WTC11 (cell line): ENCODE measurements around the gene NWD2. TPM values are rescaled to one million over a fixed set of nuclear protein-coding genes. Genes with fewer than 3 reads are reported as not detected.
"Not testable (repeated sequence)": the region's sequence is repeated elsewhere in the genome, so short reads cannot be mapped to it uniquely, and the experiment has no call there.

Experiments
- ATAC-seq: fragments of 200-7000 bp; cut with Tn5 transposase; 2 replicates; pipeline ENCODE4 v1.10.0; 2021; ENCODE audit warnings: mild to moderate bottlenecking, moderate library complexity
- Bru-seq: library from RNA; stranded (reverse); fragments of 400-500 nt; gene quantifications from one replicate; lab custom pipeline; 2021; lab: Mats Ljungman, UMichigan
- CTCF ChIA-PET: fragments of 300-600 bp; sonication (Branson Sonifier 250); formaldehyde crosslinking; loops from one replicate; lab custom pipeline; 2021; ENCODE audit warnings: antibody characterized with exemption; lab: Charles Lee
- POLR2A ChIA-PET: fragments of 350-600 bp; sonication (Branson Sonifier 250); formaldehyde crosslinking; loops from one replicate; lab custom pipeline; 2021; ENCODE audit warnings: antibody characterized with exemption; lab: Charles Lee
- DNase-seq: peaks from one replicate; pipeline ENCODE4 v3.0.0; 2021; ENCODE audit warnings: low spot score
- H3K27ac Mint-ChIP-seq: 2 replicates; pipeline ENCODE4 v1.8.0; 2021; ENCODE audit warnings: mixed read lengths
- H3K27me3 Mint-ChIP-seq: 2 replicates; pipeline ENCODE4 v1.8.0; 2021; ENCODE audit warnings: low read depth, mild to moderate bottlenecking, moderate library complexity, mixed read lengths
- H3K36me3 Mint-ChIP-seq: 2 replicates; pipeline ENCODE4 v1.8.0; 2021; ENCODE audit warnings: mixed read lengths
- H3K4me1 Mint-ChIP-seq: 2 replicates; pipeline ENCODE4 v1.8.0; 2022; ENCODE audit warnings: mixed read lengths
- H3K4me3 Mint-ChIP-seq: 2 replicates; pipeline ENCODE4 v1.8.0; 2021; ENCODE audit warnings: mild to moderate bottlenecking, moderate library complexity, mixed read lengths
- H3K9me3 Mint-ChIP-seq: 2 replicates; pipeline ENCODE4 v1.8.0; 2021; ENCODE audit warnings: mixed read lengths
- EMX1 ChIP-seq: fragments of 250-450 bp; sonication (Bioruptor Pico); IDR thresholded peaks from 2 replicates; pipeline ENCODE4 v1.8.0; 2021; ENCODE audit warnings: mild to moderate bottlenecking
- FOXJ3 ChIP-seq: sonication (generic); formaldehyde crosslinking; IDR thresholded peaks from 2 replicates; pipeline ENCODE4 v1.9.0; 2021; ENCODE audit warnings: missing genetic modification reagents, mild to moderate bottlenecking, borderline replicate concordance
- FOXP1 ChIP-seq: sonication (generic); formaldehyde crosslinking; IDR thresholded peaks from 2 replicates; pipeline ENCODE4 v1.8.0; 2022; ENCODE audit warnings: missing genetic modification reagents, mild to moderate bottlenecking, moderate library complexity, borderline replicate concordance
- MYBL2 ChIP-seq: sonication (generic); formaldehyde crosslinking; IDR thresholded peaks from 2 replicates; pipeline ENCODE4 v1.8.1; 2023; ENCODE audit warnings: mild to moderate bottlenecking, moderate library complexity, missing genetic modification reagents
- NFE2L1 ChIP-seq: sonication (generic); formaldehyde crosslinking; IDR thresholded peaks from 2 replicates; pipeline ENCODE4 v1.8.1; 2023; ENCODE audit warnings: missing genetic modification reagents
- SMAD4 ChIP-seq: sonication (generic); formaldehyde crosslinking; IDR thresholded peaks from 2 replicates; pipeline ENCODE4 v1.8.0; 2022; ENCODE audit warnings: mild to moderate bottlenecking, missing genetic modification reagents
- SP1 ChIP-seq: sonication (generic); formaldehyde crosslinking; conservative IDR thresholded peaks from 2 replicates; pipeline ENCODE4 v1.8.1; 2022; ENCODE audit warnings: missing genetic modification reagents
- TCF7 ChIP-seq: sonication (generic); formaldehyde crosslinking; IDR thresholded peaks from 2 replicates; pipeline ENCODE4 v1.8.0; 2022; ENCODE audit warnings: mild to moderate bottlenecking, low read depth, missing genetic modification reagents, moderate library complexity
- long read RNA-seq, 3 experiments: library from RNA in 1 of 3; library from capped mRNA in 1 of 3; library from polyadenylated mRNA in 1 of 3; unstranded in 2 of 3; stranded (forward) in 1 of 3; transcript quantifications; one replicate each; pipeline ENCODE4 v2.0.0, GENCODE V29; 2021
- total RNA-seq: library from RNA; stranded (reverse); gene quantifications from 3 replicates; pipeline ENCODE4 v1.2.3, GENCODE V29; 2021
- TF ChIP-seq, protein P1 (sequence below): fragments of 250-450 bp; sonication (Bioruptor Pico); conservative IDR thresholded peaks from 2 replicates; pipeline ENCODE4 v1.9.0; 2021; ENCODE audit warnings: mild to moderate bottlenecking
- TF ChIP-seq, protein P2 (sequence below): sonication (generic); formaldehyde crosslinking; IDR thresholded peaks from 2 replicates; pipeline ENCODE4 v1.8.1; 2023; ENCODE audit warnings: mild to moderate bottlenecking, moderate library complexity, missing genetic modification reagents

Gene NWD2, protein sequence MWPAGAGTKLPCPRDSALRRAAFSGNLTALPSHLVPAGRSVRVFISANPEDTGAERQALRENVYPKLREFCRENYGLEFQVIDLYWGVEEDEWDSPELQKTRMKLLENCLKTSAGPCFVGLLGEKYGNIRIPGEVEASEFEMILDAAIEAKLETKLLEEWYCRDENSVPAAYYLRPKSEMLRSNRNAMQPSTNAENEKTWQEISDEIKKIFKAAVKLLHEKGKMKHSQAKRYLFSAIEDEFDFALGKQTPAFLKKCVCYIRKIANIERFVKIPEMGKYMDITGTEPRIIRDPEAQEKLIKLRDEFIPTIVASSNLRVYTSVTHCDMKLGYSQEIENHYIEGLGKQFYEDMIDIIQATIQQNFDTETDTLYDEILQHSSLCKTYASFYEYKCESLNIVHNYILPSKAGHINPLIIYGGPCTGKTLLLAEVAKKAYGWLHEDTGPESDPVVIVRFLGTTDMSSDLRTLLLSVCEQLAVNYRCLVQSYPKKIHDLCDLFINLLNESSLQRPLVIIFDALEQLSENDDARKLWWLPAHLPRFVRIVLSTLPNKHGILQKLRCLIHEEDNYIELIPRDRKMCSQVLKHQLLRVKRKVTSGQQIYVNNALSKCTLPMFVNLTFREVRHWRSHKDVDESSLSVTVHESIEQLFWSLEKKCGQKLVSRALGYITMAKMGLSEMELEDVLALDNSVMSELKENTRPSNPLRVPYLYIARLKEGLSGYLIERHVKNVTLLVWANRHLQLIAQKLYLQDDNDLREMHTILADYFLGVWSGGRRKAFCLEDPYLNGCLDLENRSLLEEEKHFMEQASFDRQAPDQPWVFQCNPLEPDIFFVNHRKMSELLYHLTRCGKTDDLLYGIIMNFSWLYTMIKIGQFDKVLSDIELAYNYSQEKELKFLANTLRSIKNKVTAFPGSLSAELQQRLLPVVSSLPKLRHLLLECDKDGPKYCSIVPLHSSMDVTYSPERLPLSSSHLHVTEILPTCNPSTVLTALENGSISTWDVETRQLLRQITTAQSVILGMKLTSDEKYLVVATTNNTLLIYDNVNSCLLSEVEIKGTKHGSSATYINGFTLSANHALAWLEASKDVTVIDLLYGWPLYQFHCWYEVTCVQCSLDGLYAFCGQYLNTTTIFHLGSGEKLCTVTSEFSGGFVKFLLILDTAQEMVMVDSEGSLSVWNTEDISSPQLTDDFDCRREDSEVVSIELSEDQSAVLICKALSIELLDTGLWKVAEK (N-terminal part only)
- total RNA-seq (0.05 to 0.07 TPM in 2 of 3 replicates, not detected in the other), Bru-seq, nascent RNA (percentile 7 among the genes with signal in this experiment)
- long read RNA-seq, experiment 1: 0 reads
- long read RNA-seq, experiment 2: 0 reads
- long read RNA-seq, experiment 3: 0 reads

DNA sequence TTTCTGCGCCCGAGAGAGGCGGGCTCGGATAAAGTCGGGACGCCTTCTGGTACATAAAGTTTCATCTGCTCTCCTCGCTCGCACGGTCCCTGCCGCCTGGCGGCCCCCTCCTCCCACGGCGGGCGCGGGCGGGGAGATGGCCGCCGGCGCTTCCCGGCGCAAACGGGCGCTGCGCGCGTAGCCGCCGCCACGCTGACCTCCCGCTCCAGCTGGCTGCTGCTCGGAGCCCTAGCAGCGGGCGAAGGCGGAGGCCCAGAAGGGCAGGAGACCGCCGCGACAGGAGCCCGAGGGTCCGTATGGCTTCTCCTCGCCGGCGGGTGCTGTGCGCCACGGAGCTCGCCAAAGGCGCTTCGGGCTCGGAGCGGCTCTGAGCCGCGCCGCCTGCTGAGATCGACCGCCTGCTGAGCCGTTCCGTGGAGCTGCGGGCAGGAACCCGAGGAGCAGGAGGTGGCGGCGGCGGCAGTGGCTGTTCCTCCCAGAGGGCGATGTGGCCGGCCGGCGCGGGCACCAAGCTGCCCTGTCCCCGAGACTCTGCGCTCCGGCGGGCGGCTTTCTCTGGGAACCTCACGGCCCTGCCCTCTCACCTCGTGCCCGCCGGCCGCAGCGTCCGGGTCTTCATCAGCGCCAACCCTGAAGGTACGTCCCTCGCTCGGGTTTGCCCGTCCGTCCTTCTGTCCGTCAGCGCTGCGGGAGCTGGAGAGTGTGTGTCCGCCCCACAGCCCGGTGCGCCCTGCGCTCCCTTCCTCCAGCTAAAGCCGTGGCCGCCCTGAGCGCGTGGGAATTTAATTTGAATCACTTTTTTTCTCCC lies at the start of gene NWD2:
NWD2 (plus strand) TSS at position 161 of the 808 bp plus-strand sequence; CDS start at position 486, 325 bp downstream.
- no peaks in the 10 kb centered on the region for H3K9me3 Mint-ChIP-seq
- POLR2A ChIA-PET: no interaction called here
- peak within 1 kb of the TSS; percentile 85 for H3K4me3 Mint-ChIP-seq
- no peak within 1 kb of the TSS for H3K27ac Mint-ChIP-seq
- TF ChIP-seq SP1 (CRISPR knock-in tag) (0 out of 2 replicates have a peak, but pooled peaks have one; percentile 32), TCF7 (CRISPR knock-in tag) (0 out of 2 replicates have a peak, but pooled peaks have one; percentile 73), NFE2L1 (CRISPR knock-in tag) (0 out of 2 replicates have a peak, but pooled peaks have one; percentile 41), FOXP1 (CRISPR knock-in tag) (0 out of 2 replicates have a peak, but pooled peaks have one; percentile 43), MYBL2 (CRISPR knock-in tag) (0 out of 2 replicates have a peak, but pooled peaks have one; percentile 59), SMAD4 (no peak)
- TF ChIP-seq, protein P1, sequence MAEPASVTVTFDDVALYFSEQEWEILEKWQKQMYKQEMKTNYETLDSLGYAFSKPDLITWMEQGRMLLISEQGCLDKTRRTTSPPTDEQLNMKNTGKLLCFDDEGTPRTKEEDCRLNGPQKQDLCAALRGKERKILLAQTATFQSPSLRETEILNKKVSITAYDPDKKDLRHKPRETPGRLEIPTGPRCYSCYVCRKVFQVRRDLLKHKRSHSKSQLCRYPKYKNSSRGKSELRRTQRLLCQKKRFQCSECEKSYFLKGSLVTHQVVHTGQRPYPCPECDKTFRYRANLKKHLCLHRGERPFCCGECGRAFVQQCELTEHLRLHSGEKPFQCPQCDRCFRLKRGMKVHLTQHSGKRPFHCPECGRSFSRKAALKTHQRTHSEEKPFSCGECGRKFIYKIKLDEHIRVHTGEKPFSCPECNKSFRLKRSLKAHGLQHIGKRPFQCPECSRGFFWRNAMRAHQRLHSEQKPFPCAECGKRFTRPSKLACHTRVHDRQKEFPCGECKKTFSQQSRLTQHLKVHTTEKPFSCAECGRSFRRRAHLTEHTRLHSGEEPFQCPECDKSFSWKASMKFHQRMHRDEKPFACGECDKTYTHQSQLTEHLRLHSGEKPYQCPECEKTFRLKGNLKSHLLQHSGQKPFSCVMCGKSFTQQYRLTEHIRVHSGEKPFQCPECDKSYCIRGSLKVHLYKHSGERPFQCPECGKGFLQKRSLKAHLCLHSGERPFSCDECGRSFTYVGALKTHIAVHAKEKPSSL (CRISPR knock-in tag): no peak
- TF ChIP-seq, protein P2, sequence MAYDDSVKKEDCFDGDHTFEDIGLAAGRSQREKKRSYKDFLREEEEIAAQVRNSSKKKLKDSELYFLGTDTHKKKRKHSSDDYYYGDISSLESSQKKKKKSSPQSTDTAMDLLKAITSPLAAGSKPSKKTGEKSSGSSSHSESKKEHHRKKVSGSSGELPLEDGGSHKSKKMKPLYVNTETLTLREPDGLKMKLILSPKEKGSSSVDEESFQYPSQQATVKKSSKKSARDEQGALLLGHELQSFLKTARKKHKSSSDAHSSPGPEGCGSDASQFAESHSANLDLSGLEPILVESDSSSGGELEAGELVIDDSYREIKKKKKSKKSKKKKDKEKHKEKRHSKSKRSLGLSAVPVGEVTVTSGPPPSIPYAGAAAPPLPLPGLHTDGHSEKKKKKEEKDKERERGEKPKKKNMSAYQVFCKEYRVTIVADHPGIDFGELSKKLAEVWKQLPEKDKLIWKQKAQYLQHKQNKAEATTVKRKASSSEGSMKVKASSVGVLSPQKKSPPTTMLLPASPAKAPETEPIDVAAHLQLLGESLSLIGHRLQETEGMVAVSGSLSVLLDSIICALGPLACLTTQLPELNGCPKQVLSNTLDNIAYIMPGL (CRISPR knock-in tag): peak; percentile 62; the same call in 1 of the 2 replicates
- H3K27me3 Mint-ChIP-seq: peaks cover 93% of the 10 kb centered on the region
- H3K36me3 Mint-ChIP-seq: no peaks in the 10 kb centered on the region
- DNase-seq: peak; percentile 49
- H3K4me1 Mint-ChIP-seq: peaks cover 27% of the 10 kb centered on the region
- peak; percentile 23 for ATAC-seq
- CTCF ChIA-PET: interaction anchor here (0.9 to 2.8 kb wide), 10 partner anchors 9 to 845 kb away, joined by 3 to 55 read pairs (median 6); no protein-coding TSS in a partner anchor

DNA sequence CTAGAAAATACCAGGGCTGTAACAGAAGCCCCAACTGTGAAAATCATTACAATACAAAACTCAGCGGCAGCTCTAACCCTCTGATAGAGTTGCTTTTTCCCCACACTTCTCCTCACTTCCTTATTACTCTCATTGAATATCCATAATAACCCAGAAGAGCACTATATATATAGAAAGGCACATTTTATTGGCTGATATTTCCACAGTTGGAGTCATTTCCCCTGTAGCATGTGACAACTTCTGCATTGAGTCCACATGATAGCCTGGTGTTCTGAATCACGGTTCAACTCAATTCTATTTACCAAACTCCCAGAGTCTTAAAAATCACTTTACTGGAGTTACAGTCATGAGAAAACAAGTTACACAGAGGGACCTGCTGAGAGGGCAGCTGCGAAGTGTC lies 46.6 kb upstream of the NWD2 start:
- CTCF ChIA-PET: no interaction called here
- H3K27ac Mint-ChIP-seq: no peak overlapping the region

DNA sequence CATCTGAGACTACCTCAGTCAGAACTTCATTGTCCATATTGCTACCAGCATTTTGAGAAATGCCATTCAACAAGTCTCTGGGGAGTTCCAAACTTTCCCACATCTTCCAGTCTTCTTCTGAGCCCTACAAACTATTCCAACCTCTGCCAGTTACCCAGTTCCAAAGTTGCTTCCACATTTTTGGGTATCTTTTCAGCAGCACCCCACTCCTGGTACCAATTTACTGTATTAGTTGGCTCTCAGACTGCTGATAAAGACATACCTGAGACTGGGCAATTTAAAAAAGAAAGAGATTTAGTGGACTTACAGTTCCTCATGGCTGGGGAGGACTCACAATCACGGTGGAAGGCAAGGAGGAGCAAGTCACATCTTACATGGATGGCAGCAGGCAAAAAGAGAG lies 39.8 kb upstream of the NWD2 start:
- CTCF ChIA-PET, H3K4me3 Mint-ChIP-seq, H3K27me3 Mint-ChIP-seq, DNase-seq, ATAC-seq, H3K27ac Mint-ChIP-seq, POLR2A ChIA-PET, H3K4me1 Mint-ChIP-seq: not testable (repeated sequence)
- H3K36me3 Mint-ChIP-seq: peaks cover 27% of the 10 kb centered on the region
- peaks cover 63% of the 10 kb centered on the region for H3K9me3 Mint-ChIP-seq

More for the DNA sequence above, 46.6 kb upstream of the NWD2 start:
- no peak for DNase-seq
- no peak for TF ChIP-seq EMX1 (CRISPR knock-in tag)
- no peak for TF ChIP-seq FOXJ3 (CRISPR knock-in tag)
- TF ChIP-seq, all 79 proteins: peak for 0
- Mint-ChIP-seq H3K27me3 (no peaks in the 10 kb centered on the region; the same call in 1 of the 2 replicates), H3K36me3 (0 out of 2 replicates have a peak, but pooled peaks cover under 1% of the 10 kb centered on the region), H3K4me1 (no peaks in the 10 kb centered on the region), H3K4me3 (no peak overlapping the region), H3K9me3 (peaks cover 12% of the 10 kb centered on the region)
- ATAC-seq: no peak
- POLR2A ChIA-PET: no interaction called here
